GM12874 (cell line): ENCODE results near the gene UCP2.

Source experiments
- TF ChIP-seq, protein P1 (sequence below): IDR thresholded peaks from 2 replicates; pipeline ENCODE4 v1.5.1; 2011; ENCODE audit warnings: low read depth, mild to moderate bottlenecking, control low read depth, low read length, moderate library complexity; ENCODE audit not compliant: insufficient read depth

Gene UCP2

DNA sequence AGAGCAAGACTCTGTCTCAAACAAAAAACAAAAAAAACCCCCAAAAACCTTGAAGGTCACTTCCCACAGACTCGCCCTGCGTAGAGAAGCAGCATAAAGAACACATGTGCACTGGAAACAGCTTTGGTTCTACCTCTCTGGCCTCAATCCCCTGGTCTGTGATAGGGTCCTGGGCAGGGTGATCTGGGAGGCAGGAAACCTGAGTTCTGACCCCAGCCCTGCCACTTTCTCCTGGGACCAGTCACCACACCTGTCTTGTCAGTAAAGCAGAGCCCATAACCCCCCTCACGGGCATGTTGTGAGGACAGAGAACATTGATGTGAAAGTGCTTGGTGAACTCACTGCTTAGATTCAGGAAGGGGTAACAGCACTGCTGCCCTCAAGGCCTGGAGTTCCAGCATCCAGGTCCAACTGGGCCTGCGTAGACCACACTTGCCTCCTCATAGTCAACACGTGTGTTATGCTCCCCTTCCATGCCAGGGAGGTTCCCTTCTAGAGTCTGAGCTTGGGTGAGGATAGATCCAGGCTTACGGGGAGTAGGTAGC lies 11.4 kb downstream of the UCP2 start:
- TF ChIP-seq, protein P1, sequence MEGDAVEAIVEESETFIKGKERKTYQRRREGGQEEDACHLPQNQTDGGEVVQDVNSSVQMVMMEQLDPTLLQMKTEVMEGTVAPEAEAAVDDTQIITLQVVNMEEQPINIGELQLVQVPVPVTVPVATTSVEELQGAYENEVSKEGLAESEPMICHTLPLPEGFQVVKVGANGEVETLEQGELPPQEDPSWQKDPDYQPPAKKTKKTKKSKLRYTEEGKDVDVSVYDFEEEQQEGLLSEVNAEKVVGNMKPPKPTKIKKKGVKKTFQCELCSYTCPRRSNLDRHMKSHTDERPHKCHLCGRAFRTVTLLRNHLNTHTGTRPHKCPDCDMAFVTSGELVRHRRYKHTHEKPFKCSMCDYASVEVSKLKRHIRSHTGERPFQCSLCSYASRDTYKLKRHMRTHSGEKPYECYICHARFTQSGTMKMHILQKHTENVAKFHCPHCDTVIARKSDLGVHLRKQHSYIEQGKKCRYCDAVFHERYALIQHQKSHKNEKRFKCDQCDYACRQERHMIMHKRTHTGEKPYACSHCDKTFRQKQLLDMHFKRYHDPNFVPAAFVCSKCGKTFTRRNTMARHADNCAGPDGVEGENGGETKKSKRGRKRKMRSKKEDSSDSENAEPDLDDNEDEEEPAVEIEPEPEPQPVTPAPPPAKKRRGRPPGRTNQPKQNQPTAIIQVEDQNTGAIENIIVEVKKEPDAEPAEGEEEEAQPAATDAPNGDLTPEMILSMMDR, result no peak

DNA sequence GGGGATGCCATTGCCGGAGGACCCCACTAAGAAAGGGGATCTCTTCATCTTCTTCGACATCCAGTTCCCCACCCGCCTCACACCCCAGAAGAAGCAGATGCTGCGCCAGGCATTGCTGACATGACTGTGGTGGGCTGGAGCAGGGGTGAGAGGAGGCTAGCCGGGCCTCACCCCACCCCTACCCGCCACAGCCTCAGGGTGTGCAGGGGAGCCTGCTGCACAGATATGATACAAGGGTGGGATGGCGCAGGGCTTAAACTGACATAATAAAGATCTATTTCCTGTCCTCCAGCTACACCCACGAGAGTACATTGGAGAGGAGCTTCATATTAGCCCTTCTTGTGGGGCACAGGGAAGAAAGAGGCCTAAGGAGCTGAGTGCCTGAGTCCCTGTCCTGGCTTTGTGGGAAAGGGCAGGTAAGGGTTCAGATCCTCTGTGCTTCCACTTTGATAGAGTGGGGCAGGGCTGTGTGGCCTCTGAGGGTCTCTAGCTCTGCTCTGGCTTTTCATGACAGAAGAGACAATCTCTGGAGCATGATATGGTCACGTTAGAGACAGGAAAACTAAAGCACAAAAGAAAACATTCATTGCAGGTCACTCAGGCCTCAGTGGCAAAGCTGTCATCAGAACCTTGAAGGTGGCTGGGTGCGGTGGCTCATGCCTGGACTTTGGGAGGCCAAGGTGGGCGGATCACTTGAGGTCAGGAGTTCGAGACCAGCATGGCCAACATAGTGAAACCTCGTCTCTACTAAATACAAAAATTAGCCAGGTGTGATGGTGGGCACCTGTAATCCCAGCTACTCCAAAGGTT lies 12.4 kb downstream of the UCP2 start:
- TF ChIP-seq, protein P1, result no peak

DNA sequence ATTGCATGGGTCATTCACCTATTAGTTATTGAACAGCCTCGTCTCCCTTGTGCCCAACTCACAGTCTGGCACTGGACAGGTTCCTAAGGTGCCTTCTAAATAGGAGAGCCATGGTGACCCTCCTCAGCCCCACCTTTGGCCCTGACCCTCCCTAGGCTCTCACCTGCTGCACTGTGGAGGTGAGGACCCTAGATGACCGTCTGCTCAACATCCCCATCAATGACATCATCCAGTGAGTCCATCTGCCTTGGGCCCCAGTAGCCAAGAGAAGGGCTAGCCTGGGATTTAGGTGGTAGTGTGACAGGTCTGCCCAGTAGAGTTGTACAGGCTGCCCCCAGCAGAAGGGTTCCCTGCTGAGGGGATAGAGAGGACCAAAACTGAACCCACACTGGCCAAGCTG lies 13.6 kb downstream of the UCP2 start:
- TF ChIP-seq, protein P1, result no peak

DNA sequence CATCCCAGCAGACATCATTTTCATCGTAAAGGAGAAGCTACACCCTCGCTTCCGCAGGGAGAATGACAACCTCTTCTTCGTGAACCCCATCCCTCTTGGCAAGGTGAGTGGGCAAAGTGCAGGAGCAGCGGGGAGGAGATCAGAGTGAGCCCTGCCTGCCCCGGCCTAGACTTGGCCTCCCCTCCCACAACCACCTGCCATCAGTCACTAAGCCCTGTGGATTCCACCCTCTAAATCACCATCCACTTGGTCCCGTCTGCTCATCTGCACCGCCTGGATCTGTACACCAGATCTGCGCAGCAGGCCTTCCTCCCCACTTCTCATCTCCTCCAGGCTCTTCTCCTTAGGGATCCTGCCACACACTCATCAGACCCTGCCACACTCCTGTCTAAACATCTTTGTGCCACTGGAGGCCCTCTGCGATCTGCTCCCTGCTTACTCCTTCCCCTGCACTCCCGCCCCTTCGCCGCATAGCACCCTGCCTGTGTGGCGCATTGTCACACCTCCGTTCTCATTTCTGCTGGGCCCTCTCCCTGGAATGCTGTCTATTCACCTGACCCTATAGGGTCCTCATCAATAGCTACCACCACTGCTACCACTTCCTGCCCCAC lies 14.2 kb downstream of the UCP2 start:
- TF ChIP-seq, protein P1, result no peak

DNA sequence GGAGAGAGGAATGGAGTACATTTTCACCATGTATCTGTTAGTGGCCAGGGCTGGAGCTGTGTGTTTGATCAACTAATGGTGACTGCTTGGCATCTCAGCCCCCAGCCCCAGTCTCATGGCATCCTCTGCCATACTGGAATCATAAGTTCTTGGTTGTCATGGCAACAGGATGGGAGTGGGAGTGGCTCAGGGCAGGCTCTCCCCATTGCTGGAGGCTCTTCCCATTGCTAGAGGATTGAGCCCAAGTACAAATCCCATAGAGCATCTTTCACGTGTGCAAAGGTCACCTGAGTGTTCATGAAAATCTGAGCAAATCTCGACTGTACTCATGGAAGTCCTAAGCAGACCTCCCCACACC lies 16.9 kb downstream of the UCP2 start:
- TF ChIP-seq, protein P1, result no peak

DNA sequence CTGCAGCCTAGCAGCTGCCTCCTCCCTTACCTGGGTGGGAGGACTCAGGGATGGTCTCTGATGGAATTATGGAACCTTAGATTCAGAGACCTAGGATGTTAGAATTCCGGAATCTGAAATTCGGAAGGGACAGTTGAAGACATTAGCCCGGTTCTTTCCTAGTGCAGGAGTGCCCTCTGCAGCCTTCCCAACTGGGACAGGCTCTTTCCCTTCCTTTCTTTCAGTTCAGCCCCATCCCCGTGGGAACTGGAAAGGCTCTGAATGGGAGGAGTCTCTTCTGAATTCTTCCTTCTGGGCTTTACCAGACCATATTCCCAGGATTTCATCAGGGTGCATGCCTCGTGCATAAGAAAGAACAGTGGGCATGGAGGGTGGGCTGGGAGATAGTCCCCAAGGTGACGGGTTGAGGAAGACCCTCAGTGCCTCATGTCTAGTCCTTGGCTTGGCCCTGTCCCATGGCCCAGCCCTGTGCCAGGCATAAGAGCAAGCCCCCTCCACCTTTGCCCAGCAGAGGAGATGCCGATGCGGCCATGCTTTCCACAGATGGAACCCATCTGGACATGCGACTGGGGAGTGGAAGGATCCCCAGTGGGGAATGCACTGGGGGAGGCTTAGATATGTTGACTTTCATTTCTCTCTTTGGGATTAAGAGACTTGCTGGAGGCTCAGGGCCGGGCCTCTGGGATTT lies 17.4 kb downstream of the UCP2 start:
- TF ChIP-seq, protein P1, result no peak

- TF ChIP-seq, protein P1, result no peak
Measured at GRCh38 chr11:73963861-73964260, 18.8 kb downstream of the UCP2 start.
